Right lobe of liver (tissue), 4 donors: Measurements from ENCODE around the gene MRPL20.

Source experiments
- POLR2A ChIP-seq: fragments of 450-650 bp; IDR thresholded peaks from one replicate; pipeline ENCODE4 v1.6.1; 2017; ENCODE audit warnings: antibody characterized with exemption, mild to moderate bottlenecking
- TF ChIP-seq, protein P1 (sequence below), 4 donors: fragments of 200-600 bp in 3 of 4; fragments of 450-650 bp in 1 of 4; IDR thresholded peaks; one replicate each; pipeline versions ENCODE4 v1.5.1 to v1.8.0; 2016 to 2022; ENCODE audit warnings: antibody characterized with exemption in 4 of 4, mild to moderate bottlenecking in 2 of 4
- donor health status: DM: no; HTN: no; CAD: no.
- donor health status: DM: no; HTN: no; CAD: no.
- donor health status: DM: no; HTN: yes; CAD: no.

GRCh38 chr1:1367315-1367714 lies 39.8 kb downstream of the MRPL20 start:
- TF ChIP-seq, protein P1, sequence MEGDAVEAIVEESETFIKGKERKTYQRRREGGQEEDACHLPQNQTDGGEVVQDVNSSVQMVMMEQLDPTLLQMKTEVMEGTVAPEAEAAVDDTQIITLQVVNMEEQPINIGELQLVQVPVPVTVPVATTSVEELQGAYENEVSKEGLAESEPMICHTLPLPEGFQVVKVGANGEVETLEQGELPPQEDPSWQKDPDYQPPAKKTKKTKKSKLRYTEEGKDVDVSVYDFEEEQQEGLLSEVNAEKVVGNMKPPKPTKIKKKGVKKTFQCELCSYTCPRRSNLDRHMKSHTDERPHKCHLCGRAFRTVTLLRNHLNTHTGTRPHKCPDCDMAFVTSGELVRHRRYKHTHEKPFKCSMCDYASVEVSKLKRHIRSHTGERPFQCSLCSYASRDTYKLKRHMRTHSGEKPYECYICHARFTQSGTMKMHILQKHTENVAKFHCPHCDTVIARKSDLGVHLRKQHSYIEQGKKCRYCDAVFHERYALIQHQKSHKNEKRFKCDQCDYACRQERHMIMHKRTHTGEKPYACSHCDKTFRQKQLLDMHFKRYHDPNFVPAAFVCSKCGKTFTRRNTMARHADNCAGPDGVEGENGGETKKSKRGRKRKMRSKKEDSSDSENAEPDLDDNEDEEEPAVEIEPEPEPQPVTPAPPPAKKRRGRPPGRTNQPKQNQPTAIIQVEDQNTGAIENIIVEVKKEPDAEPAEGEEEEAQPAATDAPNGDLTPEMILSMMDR (IDR thresholded peaks at IDR 0.05) = no peak
- TF ChIP-seq POLR2A = no peak
